Measurements from ENCODE around the gene TEC. TPM values are rescaled to one million over a fixed set of nuclear protein-coding genes. Genes with fewer than 3 reads are reported as not detected.

The TEC gene
- total RNA-seq, 1 experiment from 2014 or later: 0.67 TPM

GRCh38 chr4:48266781-48267180 lies 2.9 kb downstream of the TEC start:
- no peak overlapping the region for H3K4me3 ChIP-seq (ENCODE audit: low read depth in 2 of 2, low read length in 2 of 2)
- no peaks in the 10 kb centered on the region for H3K27me3 ChIP-seq (ENCODE audit: control insufficient read depth, insufficient read depth, low read length)
- TF ChIP-seq REST (IDR thresholded peaks at IDR 0.05; ENCODE audit: insufficient read depth in 1 of 2, low read depth in 2 of 2, low read length in 1 of 2): no peak
- TF ChIP-seq TCF7L2 (IDR thresholded peaks at IDR 0.05; ENCODE audit: low read depth, low read length): no peak
- no peak for TF ChIP-seq POLR2AphosphoS5 (IDR thresholded peaks at IDR 0.05; ENCODE audit: low read depth, low read length)
- no peak for TF ChIP-seq SIN3A (IDR thresholded peaks at IDR 0.05; ENCODE audit: borderline replicate concordance, insufficient read depth, low read depth, low read length)
- TF ChIP-seq, protein P1, sequence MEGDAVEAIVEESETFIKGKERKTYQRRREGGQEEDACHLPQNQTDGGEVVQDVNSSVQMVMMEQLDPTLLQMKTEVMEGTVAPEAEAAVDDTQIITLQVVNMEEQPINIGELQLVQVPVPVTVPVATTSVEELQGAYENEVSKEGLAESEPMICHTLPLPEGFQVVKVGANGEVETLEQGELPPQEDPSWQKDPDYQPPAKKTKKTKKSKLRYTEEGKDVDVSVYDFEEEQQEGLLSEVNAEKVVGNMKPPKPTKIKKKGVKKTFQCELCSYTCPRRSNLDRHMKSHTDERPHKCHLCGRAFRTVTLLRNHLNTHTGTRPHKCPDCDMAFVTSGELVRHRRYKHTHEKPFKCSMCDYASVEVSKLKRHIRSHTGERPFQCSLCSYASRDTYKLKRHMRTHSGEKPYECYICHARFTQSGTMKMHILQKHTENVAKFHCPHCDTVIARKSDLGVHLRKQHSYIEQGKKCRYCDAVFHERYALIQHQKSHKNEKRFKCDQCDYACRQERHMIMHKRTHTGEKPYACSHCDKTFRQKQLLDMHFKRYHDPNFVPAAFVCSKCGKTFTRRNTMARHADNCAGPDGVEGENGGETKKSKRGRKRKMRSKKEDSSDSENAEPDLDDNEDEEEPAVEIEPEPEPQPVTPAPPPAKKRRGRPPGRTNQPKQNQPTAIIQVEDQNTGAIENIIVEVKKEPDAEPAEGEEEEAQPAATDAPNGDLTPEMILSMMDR (IDR thresholded peaks at IDR 0.05): no peak
- CTCF ChIA-PET: no interaction called here
- no peaks in the 10 kb centered on the region for H3K36me3 ChIP-seq (ENCODE audit: control insufficient read depth, insufficient read depth, low read length)
- DNase-seq (ENCODE audit: low read depth, low spot score) (no peak), ATAC-seq (no peak)
- in situ Hi-C loops (cut with HindIII; ENCODE audit: low pct_unique_long_range_greater_than_20kb, low sequenced_read_pairs) (no loop called here), intact Hi-C loops (cut with micrococcal nuclease; ENCODE audit: unreplicated experiment) (no loop called here)
- H3K27ac ChIP-seq (ENCODE audit: low read length): no peak overlapping the region
- H3K4me1 ChIP-seq (ENCODE audit: control insufficient read depth, insufficient read depth, low read length): no peaks in the 10 kb centered on the region
- no TSS peak for BruUV-seq (replicated peaks)
- POLR2A ChIA-PET: no interaction called here
- no peaks in the 10 kb centered on the region for H3K9me3 ChIP-seq (ENCODE audit: control insufficient read depth, insufficient read depth, low read depth, low read length)

DNA sequence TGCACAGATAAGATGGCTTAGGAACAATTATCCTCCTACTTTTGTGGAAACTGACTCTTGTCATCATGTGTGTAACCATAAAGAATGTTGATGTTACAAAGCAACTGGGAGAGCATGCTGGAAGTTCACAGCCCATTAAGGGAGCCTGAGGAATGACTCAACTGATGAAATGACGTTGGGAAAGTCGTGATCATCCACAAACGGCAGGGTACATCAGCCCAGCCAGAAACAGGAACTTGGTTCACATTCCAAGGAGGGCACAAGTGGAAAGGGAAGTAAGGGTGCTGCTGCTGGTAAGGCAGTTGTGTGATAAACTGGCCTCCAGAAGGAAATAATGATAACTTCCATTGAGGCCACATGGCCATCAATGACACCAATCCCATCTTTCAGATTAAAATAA lies 6.7 kb downstream of the TEC start:
- H3K27me3 ChIP-seq (ENCODE audit: control insufficient read depth, insufficient read depth, low read length): no peaks in the 10 kb centered on the region
- H3K4me1 ChIP-seq (ENCODE audit: control insufficient read depth, insufficient read depth, low read length): no peaks in the 10 kb centered on the region
- no peak overlapping the region for H3K27ac ChIP-seq (ENCODE audit: low read length)
- ChIA-PET POLR2A (no interaction called here), CTCF (no interaction called here)
- DNase-seq (ENCODE audit: low read depth, low spot score) (no peak), ATAC-seq (no peak)
- no peaks in the 10 kb centered on the region for H3K9me3 ChIP-seq (ENCODE audit: control insufficient read depth, insufficient read depth, low read depth, low read length)
- no peak overlapping the region for H3K4me3 ChIP-seq (ENCODE audit: low read depth in 2 of 2, low read length in 2 of 2)
- H3K36me3 ChIP-seq (ENCODE audit: control insufficient read depth, insufficient read depth, low read length): no peaks in the 10 kb centered on the region
- TF ChIP-seq TCF7L2 (IDR thresholded peaks at IDR 0.05; ENCODE audit: low read depth, low read length): no peak
- TF ChIP-seq REST (IDR thresholded peaks at IDR 0.05; ENCODE audit: insufficient read depth in 1 of 2, low read depth in 2 of 2, low read length in 1 of 2): no peak
- in situ Hi-C loops (cut with HindIII; ENCODE audit: low pct_unique_long_range_greater_than_20kb, low sequenced_read_pairs) (no loop called here), intact Hi-C loops (cut with micrococcal nuclease; ENCODE audit: unreplicated experiment) (no loop called here)
- no TSS peak for BruUV-seq (replicated peaks)

Data from Panc1 (cell line).